Activated T-helper 2 cell treated with anti-CD3 and anti-CD28 coated beads, Interferon-gamma antibody, Interleukin-2, Interleukin-4, amounts not matched to agents 10 μg/mL and 5 μg/mL and 100 μg/mL, durations not matched to agents 14 hours and 24 hours and 36 hours (primary cell): ENCODE results near the gene XRCC5. TPM values are rescaled to one million over a fixed set of nuclear protein-coding genes. Genes with fewer than 3 reads are reported as not detected.
A peak's percentile ranks its signal among the peaks of the same experiment; 100 is the strongest.

ENCODE experiments used
- DNase-seq: peaks from one replicate; pipeline ENCODE4 v3.0.0; 2021; ENCODE audit warnings: low spot score
- H3K27ac Mint-ChIP-seq: one replicate; pipeline ENCODE4 v1.8.0; 2021; ENCODE audit warnings: mixed read lengths
- H3K27me3 Mint-ChIP-seq: one replicate; pipeline ENCODE4 v1.8.0; 2021; ENCODE audit warnings: low read depth, mixed read lengths
- H3K36me3 Mint-ChIP-seq: one replicate; pipeline ENCODE4 v1.8.0; 2021; ENCODE audit warnings: low read depth, mixed read lengths
- H3K4me1 Mint-ChIP-seq: one replicate; pipeline ENCODE4 v1.8.0; 2021; ENCODE audit warnings: low read depth, mixed read lengths
- H3K4me3 Mint-ChIP-seq: one replicate; pipeline ENCODE4 v1.8.0; 2021; ENCODE audit warnings: low read depth, mild to moderate bottlenecking, moderate library complexity, mixed read lengths
- H3K9me3 Mint-ChIP-seq: one replicate; pipeline ENCODE4 v1.8.0; 2021; ENCODE audit warnings: mixed read lengths
- intact Hi-C: fragments of 100-400 bp; cut with micrococcal nuclease; formaldehyde crosslinking; loops from one replicate; pipeline ENCODE4 v1.15.1; 2023
- total RNA-seq: library from RNA; stranded (reverse); gene quantifications from 2 replicates; pipeline ENCODE4 v1.2.3, GENCODE V29; 2022

Gene XRCC5
- total RNA-seq, 1 donor from 2014 or later: 452 TPM

DNA sequence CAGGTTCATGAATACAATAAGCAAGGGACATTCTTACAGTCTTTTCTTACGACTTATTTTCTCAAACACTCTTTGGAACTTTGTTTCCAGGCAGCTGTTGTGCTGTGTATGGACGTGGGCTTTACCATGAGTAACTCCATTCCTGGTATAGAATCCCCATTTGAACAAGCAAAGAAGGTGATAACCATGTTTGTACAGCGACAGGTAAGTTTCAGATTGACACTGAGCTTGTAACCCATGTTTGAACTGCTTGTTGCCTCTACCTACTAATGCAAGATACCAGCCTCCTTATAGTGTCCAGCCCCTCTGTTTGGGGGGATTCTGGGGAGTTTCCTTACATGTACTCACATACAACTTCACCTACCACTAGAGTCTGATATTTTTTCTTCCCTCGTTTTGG is 3.8 kb downstream of the XRCC5 start:
- intact Hi-C loops: loop anchor here (2.0 to 5.0 kb wide), 2 partner anchors 26 to 1109 kb away; no protein-coding TSS in a partner anchor
- Mint-ChIP-seq H3K36me3 (peaks cover 81% of the 10 kb centered on the region), H3K4me3 (no peak overlapping the region), H3K27me3 (no peaks in the 10 kb centered on the region), H3K9me3 (no peaks in the 10 kb centered on the region), H3K27ac (peak overlapping the region; percentile 82), H3K4me1 (peaks cover 76% of the 10 kb centered on the region)
- DNase-seq: no peak

DNA sequence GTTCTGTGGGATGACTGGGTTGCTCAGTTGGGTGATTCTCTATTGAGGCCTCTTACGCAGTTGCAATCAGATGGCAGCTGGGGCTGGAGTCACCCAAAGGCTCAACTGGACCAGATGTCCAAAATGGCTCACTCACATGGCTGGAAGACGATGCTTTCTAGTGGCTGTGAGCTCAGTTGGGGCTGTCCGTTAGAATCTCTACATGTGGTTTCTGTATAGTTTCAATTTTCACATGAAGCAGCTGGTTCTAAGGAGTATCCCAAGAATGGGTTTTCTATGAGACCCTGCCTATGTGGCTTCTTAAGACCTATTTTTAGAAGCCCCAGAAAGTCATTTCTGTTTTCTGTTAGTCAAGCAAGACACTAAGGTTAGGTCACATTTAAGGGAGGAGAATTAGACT is 4.4 kb downstream of the XRCC5 start:
- Mint-ChIP-seq H3K4me3 (no peak overlapping the region), H3K36me3 (peaks cover 86% of the 10 kb centered on the region), H3K27ac (peak overlapping the region; percentile 82), H3K4me1 (peaks cover 73% of the 10 kb centered on the region), H3K27me3 (no peaks in the 10 kb centered on the region), H3K9me3 (no peaks in the 10 kb centered on the region)
- no peak for DNase-seq
- intact Hi-C loops: loop anchor here (2.0 to 5.0 kb wide), 2 partner anchors 25 to 1109 kb away; no protein-coding TSS in a partner anchor

GRCh38 chr2:216114382-216114713 is 5.2 kb downstream of the XRCC5 start:
- Mint-ChIP-seq H3K4me1 (peaks cover 74% of the 10 kb centered on the region), H3K27me3 (no peaks in the 10 kb centered on the region), H3K36me3 (peaks cover 92% of the 10 kb centered on the region), H3K4me3 (peak overlapping the region; percentile 2), H3K9me3 (no peaks in the 10 kb centered on the region), H3K27ac (peak overlapping the region; percentile 77)
- DNase-seq: no peak
- intact Hi-C loops: loop anchor here (5.0 kb wide), 1 partner anchor 1108 kb away; no protein-coding TSS in a partner anchor

DNA sequence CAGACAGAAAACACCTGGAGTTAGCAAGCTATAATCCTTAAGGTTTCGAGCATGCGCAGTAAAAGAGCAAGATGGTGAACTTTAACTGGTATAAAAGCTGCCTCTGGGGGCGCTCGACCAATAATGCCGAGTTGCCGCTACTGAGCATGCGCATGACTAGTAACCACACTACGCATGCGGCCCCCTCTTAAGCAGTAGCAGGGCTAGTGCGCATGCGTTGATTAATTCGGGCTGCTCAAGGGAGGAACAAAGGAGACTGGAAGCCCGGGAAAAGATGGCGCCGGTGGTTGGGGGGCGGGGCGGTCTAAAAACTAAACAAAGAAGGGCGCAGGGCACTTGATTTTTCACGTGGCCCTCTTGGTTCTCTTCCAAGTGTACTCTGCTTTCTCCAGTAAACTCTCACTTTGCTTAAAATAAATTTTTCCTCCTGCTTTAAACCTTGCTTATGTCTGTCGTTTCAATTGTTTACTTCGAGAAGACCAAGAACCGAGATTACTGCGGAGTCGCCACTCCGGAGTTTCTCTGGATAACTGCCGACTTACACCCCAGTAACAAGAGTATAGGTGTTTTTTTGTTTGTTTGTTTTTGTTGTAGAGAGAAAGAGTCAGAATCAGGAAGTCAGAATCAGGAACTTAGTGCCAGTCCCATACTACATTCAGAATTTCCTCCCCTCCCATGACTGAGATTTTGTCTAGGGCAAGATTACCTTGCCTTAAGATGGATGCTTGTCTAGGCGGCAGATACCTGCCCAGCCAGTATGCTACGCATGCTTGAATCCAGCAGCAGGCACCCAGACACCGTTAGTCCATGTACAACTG is 5.8 kb downstream of the XRCC5 start:
- Mint-ChIP-seq H3K36me3 (peaks cover 96% of the 10 kb centered on the region), H3K27ac (peak overlapping the region; percentile 77), H3K4me1 (peaks cover 77% of the 10 kb centered on the region), H3K9me3 (no peaks in the 10 kb centered on the region), H3K27me3 (no peaks in the 10 kb centered on the region), H3K4me3 (peak overlapping the region; percentile 86)
- DNase-seq: peak; percentile 94
- intact Hi-C loops: loop anchor here (5.0 kb wide), 1 partner anchor 1107 kb away; no protein-coding TSS in a partner anchor

DNA sequence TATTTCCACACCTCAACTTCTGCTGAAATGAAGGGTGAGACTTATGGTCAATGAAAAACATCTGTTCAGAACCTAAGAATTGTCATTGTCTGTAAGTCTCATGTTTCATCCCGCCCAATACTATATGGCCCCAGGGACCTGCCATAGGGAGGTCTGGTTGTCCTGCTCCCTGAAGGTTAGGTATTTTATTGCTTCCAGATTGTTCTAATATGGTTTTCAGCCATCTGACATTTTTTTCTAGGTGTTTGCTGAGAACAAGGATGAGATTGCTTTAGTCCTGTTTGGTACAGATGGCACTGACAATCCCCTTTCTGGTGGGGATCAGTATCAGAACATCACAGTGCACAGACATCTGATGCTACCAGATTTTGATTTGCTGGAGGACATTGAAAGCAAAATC is 7.3 kb downstream of the XRCC5 start:
- Mint-ChIP-seq H3K27me3 (no peaks in the 10 kb centered on the region), H3K36me3 (peaks cover 96% of the 10 kb centered on the region), H3K4me1 (peaks cover 73% of the 10 kb centered on the region), H3K4me3 (peak overlapping the region; percentile 54), H3K9me3 (no peaks in the 10 kb centered on the region), H3K27ac (peak overlapping the region; percentile 66)
- intact Hi-C loops: no loop called here
- no peak for DNase-seq

DNA sequence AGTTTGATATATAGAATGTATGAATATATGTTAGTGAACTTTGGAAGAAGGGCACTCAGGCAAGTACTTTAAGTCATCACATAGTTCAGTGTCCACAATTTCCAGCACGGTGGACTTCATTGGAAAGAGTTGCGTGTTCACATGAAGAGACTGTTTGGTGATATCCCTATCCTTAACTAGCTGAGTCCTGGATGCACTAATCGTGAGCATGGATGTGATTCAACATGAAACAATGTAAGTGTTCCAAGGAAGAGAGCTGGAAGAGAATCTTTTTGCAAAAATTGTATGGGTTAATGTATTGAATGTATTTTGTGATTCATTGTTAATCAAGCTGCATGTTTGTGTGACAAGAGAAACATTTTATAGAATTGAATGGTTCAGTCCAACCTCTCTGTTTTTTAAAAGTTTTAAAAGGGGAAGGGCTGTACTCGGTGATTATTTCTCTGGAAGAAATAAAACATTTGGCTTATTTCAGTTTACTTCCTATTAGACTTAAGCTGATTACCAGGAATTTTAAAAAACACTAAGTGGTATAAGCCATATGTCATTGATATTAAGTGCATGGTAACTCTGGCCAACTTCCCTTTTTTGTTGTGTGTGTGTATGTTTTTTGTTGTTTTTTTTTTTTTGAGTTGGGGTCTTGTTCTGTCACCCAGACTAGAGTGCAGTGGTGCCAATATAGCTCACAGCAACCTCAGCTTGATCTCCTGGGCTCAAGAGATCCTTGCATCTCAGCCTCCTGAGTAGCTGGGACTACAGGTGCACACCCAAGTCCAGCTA is 8.6 kb downstream of the XRCC5 start:
- H3K27me3 Mint-ChIP-seq: no peaks in the 10 kb centered on the region
- H3K9me3 Mint-ChIP-seq: no peaks in the 10 kb centered on the region
- H3K36me3 Mint-ChIP-seq: peaks cover 96% of the 10 kb centered on the region
- DNase-seq: no peak
- intact Hi-C loops: no loop called here
- H3K27ac Mint-ChIP-seq: peak overlapping the region; percentile 63
- peaks cover 69% of the 10 kb centered on the region for H3K4me1 Mint-ChIP-seq
- no peak overlapping the region for H3K4me3 Mint-ChIP-seq

GRCh38 chr2:216118474-216118873 is 9.3 kb downstream of the XRCC5 start:
- Mint-ChIP-seq H3K27ac (peak overlapping the region; percentile 63), H3K4me1 (peaks cover 63% of the 10 kb centered on the region), H3K9me3 (no peaks in the 10 kb centered on the region), H3K27me3 (no peaks in the 10 kb centered on the region), H3K4me3 (no peak overlapping the region), H3K36me3 (peaks cover 95% of the 10 kb centered on the region)
- DNase-seq: no peak
- intact Hi-C loops: no loop called here

DNA sequence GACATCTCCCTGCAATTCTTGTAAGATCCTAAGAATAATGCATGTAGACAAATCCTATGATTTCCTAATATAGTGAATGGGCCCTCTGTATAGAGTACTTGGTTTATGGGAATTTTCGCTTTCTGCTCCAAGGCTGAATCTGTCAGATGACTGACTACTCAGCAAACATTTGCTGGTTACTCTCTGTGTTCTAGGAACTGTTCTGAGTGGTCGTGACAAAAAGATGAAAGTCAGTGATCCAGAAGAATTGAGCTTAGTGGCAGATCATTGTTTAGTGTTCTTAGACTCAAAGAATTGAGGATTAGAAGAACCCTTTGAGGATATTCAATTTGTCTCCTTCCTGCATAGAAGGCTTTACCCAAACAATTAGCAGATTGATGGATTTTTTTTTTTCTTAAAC is 10.0 kb downstream of the XRCC5 start:
- Mint-ChIP-seq H3K9me3 (no peaks in the 10 kb centered on the region), H3K4me1 (peaks cover 57% of the 10 kb centered on the region), H3K27me3 (no peaks in the 10 kb centered on the region), H3K27ac (peak overlapping the region; percentile 97), H3K4me3 (peak overlapping the region; percentile 31), H3K36me3 (peaks cover 94% of the 10 kb centered on the region)
- intact Hi-C loops: no loop called here
- no peak for DNase-seq

GRCh38 chr2:216119986-216120385 is 10.8 kb downstream of the XRCC5 start:
- H3K27ac Mint-ChIP-seq: peak overlapping the region; percentile 97
- peaks cover 94% of the 10 kb centered on the region for H3K36me3 Mint-ChIP-seq
- no peaks in the 10 kb centered on the region for H3K9me3 Mint-ChIP-seq
- no peak for DNase-seq
- peak overlapping the region; percentile 55 for H3K4me3 Mint-ChIP-seq
- H3K27me3 Mint-ChIP-seq: no peaks in the 10 kb centered on the region
- intact Hi-C loops: loop anchor here (1.0 to 5.0 kb wide), 4 partner anchors 12 to 232 kb away; partner anchors contain the start of genes PECR and TMEM169
- peaks cover 55% of the 10 kb centered on the region for H3K4me1 Mint-ChIP-seq

- Mint-ChIP-seq H3K27me3 (no peaks in the 10 kb centered on the region), H3K27ac (peak overlapping the region; percentile 97), H3K9me3 (no peaks in the 10 kb centered on the region), H3K36me3 (peaks cover 96% of the 10 kb centered on the region), H3K4me3 (peak overlapping the region; percentile 34), H3K4me1 (peaks cover 53% of the 10 kb centered on the region)
- intact Hi-C loops: loop anchor here (5.0 kb wide), 3 partner anchors 39 to 231 kb away; partner anchors contain the start of genes PECR and TMEM169
- no peak for DNase-seq
Measured at GRCh38 chr2:216121255-216121654, 12.1 kb downstream of the XRCC5 start.

- peaks cover 86% of the 10 kb centered on the region for H3K36me3 Mint-ChIP-seq
- intact Hi-C loops: no loop called here
- no peak overlapping the region for H3K27ac Mint-ChIP-seq
- H3K27me3 Mint-ChIP-seq: no peaks in the 10 kb centered on the region
- H3K4me1 Mint-ChIP-seq: peaks cover 47% of the 10 kb centered on the region
- H3K9me3 Mint-ChIP-seq: no peaks in the 10 kb centered on the region
- H3K4me3 Mint-ChIP-seq: no peak overlapping the region
- no peak for DNase-seq
Measured at GRCh38 chr2:216126943-216127342, 17.8 kb downstream of the XRCC5 start.

DNA sequence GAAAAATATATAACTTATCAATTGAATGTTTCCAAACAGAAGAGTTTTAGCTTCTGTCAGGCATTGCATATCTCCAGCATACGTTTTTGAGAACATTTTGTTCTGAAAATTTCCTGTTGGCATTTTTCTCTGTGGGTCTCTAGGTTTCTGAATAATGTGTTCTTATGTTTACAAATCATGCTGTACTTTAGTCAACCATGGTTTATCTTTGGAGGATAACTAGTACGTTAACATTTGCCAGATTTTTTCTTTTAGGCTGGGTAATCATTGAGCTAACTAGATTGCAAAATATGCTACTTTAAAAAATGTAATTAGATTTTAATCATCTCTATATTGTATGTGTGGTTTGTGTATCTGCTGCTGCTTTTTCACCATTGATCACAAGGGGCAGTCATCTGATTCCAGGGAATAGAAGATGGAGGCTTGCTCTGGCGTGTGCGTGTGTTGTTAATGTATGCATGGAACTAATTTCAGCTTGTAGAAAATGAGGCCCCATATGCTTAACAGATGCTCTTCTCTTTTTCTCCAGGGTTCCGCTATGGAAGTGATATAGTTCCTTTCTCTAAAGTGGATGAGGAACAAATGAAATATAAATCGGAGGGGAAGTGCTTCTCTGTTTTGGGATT is 21.3 kb downstream of the XRCC5 start:
- peaks cover 59% of the 10 kb centered on the region for H3K4me1 Mint-ChIP-seq
- H3K36me3 Mint-ChIP-seq: peaks cover 86% of the 10 kb centered on the region
- no peak overlapping the region for H3K4me3 Mint-ChIP-seq
- H3K27ac Mint-ChIP-seq: peak overlapping the region; percentile 31
- intact Hi-C loops: no loop called here
- no peaks in the 10 kb centered on the region for H3K27me3 Mint-ChIP-seq
- H3K9me3 Mint-ChIP-seq: no peaks in the 10 kb centered on the region
- no peak for DNase-seq
